Measurements from ENCODE around the gene PNMA8A.

Gene PNMA8A

GRCh38 chr19:46428239-46429135, 42.9 kb downstream of the PNMA8A start, which contains the start of gene PNMA8C:
TSS of gene PNMA8C (minus strand) at chr19:46428936. CDS start at chr19:46428359, 577 bp downstream.
- no peak for DNase-seq (ENCODE audit: low spot score)

GRCh38 chr19:46427518-46428045, 43.8 kb downstream of the PNMA8A start:
- no peak for DNase-seq (ENCODE audit: low spot score)

- no peak for DNase-seq (ENCODE audit: low spot score)
Measured at GRCh38 chr19:46426506-46427162, 44.7 kb downstream of the PNMA8A start.

GRCh38 chr19:46426035-46426505, 45.3 kb downstream of the PNMA8A start:
- DNase-seq (ENCODE audit: low spot score), result no peak

- DNase-seq (ENCODE audit: low spot score), result no peak
Measured at GRCh38 chr19:46423188-46423587, 48.2 kb downstream of the PNMA8A start.

- no peak for DNase-seq (ENCODE audit: low spot score)
Measured at GRCh38 chr19:46422344-46422743, 49.0 kb downstream of the PNMA8A start.

- DNase-seq (ENCODE audit: low spot score), result no peak
Measured at GRCh38 chr19:46420056-46420455, 51.3 kb downstream of the PNMA8A start.
